NCI-H2171 (cell line): ENCODE results near the gene PTPN12.
"Not testable (repeated sequence)": the region's sequence is repeated elsewhere in the genome, so short reads cannot be mapped to it uniquely, and the experiment has no call there.

Experiments used
- DNase-seq: peaks from one replicate; lab custom pipeline; 2025; lab: John Stamatoyannopoulos, UW

The PTPN12 gene

GRCh38 chr7:77580762-77581350 lies 43.8 kb downstream of the PTPN12 start:
- DNase-seq, result no peak

GRCh38 chr7:77587272-77587671 lies 50.2 kb downstream of the PTPN12 start:
- DNase-seq, result no peak

DNA sequence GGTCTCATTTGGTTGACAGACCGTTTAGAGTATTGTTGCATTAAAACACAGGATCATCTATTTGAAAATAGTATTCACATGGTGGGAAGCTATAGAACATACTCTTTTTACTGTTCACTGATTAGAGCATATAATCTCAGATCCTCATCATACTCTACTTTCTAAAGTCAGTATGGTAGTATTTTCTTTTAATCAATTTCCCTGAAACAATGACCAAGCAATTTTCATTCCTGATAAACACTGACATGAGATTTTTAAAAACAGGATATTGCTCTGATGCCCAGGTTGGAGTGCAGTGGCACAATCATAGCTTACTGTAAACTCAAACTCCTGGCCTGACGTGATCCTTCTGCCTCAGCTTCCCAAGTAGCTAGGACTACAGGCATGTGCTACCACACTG lies 63.9 kb downstream of the PTPN12 start:
- DNase-seq, result no peak

DNA sequence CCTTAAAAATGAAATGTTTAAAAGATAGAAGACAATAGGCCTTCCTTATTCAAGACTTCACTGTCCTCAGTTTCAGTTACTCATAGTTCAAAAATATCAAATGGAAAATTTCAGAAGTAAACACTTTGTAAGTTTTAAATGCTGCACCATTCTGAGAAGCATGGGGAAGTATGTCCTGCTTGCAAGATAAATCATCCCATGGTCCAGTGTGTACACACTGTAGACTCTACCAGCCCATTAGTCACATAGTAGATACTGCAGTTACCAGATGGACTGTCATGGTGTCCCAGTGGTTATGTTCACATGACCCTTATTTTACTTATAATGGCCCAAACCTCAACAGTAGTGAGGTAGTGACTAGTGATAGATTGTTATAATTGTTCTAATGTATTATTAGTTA lies 69.5 kb downstream of the PTPN12 start:
- no peak for DNase-seq

DNA sequence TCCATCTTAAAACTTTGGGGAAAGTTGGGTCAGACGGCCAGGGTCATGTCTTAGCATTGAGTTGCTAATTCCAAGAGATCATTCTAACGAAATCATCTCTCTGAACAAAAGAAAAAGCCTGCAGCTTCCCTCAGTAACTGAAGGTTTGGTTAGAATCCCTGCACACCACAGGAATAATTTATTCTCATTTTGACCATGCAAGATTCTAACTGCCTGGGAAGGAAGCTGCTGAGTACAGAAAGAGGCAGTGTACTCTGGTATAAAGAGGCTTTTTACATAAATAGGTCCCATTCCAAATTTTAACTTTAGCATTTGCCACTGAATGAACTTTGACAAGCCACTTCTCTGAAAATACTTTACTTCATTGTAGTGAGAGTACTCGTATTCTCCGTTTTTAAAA lies 82.2 kb downstream of the PTPN12 start:
- DNase-seq, result no peak

DNA sequence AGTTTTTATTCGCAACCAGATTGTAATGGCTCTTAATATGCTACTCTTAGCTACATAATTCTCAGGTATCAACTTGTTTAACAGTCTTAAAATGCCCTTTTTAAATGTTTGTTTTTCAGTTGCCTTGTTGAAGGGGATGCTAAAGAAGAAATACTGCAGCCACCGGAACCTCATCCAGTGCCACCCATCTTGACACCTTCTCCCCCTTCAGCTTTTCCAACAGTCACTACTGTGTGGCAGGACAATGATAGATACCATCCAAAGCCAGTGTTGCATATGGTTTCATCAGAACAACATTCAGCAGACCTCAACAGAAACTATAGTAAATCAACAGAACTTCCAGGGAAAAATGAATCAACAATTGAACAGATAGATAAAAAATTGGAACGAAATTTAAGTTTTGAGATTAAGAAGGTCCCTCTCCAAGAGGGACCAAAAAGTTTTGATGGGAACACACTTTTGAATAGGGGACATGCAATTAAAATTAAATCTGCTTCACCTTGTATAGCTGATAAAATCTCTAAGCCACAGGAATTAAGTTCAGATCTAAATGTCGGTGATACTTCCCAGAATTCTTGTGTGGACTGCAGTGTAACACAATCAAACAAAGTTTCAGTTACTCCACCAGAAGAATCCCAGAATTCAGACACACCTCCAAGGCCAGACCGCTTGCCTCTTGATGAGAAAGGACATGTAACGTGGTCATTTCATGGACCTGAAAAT lies 89.7 kb downstream of the PTPN12 start:
- no peak for DNase-seq

GRCh38 chr7:77627309-77627676 lies 90.2 kb downstream of the PTPN12 start:
- DNase-seq, result no peak

DNA sequence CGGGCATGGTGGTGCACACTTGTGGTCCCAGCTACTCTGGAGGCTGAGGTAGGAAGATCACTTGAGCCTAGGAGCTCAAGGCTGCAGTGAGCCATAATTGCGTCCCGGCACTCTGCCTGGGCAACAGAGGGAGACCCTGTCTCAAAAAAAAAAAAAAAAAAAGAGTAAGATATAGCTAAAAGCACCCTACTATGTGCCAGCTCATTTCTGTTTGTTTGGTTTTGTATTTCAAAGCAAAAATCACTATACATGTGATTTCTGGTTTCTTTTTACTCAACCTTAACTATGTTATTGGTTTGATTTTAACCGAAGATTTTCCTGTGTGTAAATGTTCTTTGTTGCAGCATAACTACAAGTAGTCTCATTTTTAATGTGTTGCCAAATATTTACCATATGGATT lies 92.7 kb downstream of the PTPN12 start:
- no peak for DNase-seq

DNA sequence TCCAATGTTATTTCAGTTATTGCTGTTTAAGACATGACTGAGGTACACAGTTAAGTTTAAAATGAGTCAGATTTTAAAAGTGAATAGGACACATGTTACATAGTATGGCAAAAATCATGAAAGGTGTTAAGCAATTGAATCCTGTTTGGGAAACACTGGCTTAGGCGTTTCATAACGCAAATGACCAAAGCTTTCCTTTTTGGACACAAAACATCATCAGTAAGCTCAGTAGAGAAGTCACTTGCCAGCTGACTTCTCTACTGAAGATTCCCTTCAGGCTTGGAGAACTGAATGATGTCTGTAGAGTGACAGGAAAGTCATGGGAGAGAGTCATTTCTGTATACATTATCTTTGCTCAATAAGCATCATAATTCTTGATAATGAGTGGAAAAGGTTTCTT lies 94.7 kb downstream of the PTPN12 start:
- DNase-seq, result no peak

DNA sequence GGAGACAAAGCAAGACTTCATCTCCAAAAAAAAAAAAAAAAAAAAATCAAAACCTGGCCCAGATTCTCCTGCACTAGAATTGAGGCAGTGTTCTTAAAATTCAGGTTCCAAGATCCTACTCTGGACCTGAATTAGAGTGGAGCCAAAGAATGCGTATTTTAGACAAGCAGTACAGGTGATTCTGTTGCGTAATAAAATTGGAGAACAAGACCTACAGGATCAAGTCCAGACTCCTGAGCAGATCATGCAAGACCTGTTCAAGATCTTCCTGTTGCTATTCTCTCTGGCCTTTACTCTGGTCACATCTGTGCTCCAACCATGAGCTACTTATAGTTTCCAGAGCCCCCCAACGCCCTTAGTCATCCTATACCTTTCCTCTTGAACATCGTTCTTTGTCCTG lies 107.7 kb downstream of the PTPN12 start:
- DNase-seq, result no peak

DNA sequence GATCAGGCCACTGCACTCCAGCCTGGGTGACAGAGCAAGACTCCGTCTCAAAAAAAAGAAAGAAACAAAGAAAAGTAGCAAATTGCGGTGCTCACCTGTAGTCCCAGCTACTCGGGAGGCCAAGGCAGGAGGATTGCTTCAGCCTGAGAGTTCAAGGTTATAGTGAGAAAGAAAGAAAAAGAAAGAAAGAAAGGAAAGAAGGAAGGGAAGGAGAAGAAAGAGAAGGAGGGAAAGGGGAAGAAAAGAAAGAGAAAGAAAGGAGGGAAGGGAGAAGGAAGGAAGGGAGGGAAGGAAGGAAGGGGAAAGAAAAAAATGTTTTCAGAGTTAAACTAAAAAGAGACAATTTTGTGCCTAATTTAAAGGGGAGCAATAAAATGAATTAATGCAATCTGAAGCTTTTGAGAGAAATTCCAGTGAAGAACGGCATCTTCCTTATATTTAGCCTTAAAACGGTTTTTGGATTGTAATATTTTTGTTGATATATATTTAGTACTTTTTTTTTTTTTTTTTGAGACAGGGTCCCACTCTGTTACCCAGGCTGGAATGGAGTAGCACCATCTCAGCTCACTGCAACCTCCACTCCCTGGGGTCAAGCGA lies 111.7 kb downstream of the PTPN12 start:
- no peak for DNase-seq

DNA sequence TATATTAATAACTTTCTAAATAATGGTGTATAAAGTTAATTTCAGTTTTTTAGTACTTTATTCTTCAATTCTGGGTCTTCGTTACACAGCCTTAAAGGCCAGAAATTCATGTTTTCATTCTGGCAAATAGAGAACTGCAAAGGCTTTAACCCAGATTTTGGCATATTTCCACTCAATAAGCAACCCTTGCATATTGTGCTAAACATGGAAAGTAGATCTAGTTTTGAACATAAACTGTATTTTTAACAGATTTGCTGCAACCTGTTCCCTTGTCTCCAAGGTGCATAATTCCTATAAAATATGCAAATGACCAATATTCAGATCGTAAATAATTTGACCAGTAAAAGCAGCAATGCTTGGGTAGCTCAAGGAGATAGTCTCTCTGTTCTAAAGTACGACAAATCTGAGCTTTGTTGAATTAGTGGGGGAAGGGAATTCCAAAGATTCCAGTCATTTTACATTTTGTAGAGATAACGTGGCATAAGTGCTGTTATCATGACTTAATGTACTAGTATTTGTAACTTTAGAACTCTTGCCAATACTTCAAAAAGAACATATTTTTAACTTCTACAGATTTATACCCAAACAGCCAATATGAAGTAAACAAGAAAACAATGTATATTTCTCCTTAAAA lies 112.7 kb downstream of the PTPN12 start:
- DNase-seq, result no peak

DNA sequence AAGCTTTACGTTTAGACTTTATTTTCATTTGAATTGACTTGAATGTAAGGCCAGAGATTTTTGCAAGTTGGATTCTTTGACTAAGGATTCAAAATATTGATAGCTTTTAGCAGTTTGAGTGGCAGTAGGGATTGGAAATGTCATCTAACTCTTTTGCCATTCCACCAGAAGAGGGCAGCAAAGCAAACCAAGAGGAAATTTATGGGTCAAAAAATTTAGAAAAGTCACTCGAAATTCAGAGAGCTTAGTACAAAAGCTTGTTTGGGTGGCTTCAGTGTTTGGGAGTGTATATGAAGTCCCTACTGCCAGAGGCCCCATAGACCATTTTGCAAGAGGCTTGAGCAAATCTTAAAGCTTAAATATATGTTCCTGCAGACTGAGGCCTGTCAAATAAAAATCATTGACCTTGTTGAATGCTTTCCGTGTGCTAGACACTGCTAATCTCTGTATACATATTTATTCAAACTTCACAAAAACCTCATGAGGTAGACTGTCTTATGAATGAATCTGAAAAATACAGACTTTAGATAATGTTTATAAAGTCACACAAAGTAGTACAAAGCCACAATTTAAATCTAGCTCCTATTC lies 114.6 kb downstream of the PTPN12 start:
- DNase-seq, result peak; percentile 25

GRCh38 chr7:77652826-77653225 lies 115.7 kb downstream of the PTPN12 start:
- DNase-seq, result not testable (repeated sequence)

GRCh38 chr7:77653572-77653971 lies 116.5 kb downstream of the PTPN12 start:
- DNase-seq, result no peak

- DNase-seq, result no peak
These were observed 118.3 kb downstream of the PTPN12 start for GRCh38 chr7:77655356-77655755.

- DNase-seq, result no peak
These were observed 118.9 kb downstream of the PTPN12 start for GRCh38 chr7:77655836-77656455.

DNA sequence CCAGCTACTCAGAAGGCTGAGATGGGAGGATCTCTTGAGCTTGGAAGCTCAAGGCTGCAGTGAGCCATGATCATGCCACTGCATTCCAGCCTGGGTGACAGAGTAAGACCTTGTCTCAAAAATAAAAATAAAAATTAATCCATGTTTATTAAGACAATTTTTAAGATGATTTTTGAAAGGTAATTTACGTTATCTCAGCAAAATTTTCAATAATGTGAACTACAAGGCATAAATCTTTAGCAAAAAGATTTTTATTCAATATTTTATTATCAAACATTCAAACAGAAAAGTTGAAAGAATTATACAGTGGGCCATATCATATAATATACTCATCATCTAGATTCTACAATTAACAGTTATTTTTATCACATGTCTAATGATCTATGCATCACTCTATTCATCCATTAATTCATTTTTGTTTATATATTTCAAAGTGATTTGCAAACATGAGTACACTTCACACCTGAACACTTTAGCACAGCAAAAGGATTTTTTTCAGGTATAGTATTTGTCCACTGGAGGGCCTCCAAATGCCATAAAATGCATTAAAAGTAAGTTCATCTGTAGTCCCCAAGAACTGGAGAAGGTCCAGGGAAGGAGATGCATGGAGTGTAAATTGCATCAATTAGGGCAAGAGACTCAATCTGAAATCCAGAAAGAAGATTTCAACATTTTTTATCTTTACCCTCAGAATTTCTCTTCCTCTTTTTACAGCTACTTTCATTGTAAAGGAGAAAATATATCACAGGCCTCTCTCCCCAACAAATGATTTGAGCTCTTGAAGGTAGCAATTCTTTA lies 120.5 kb downstream of the PTPN12 start:
- peak; percentile 23 for DNase-seq

GRCh38 chr7:77658928-77659327 lies 121.8 kb downstream of the PTPN12 start:
- DNase-seq, result no peak

DNA sequence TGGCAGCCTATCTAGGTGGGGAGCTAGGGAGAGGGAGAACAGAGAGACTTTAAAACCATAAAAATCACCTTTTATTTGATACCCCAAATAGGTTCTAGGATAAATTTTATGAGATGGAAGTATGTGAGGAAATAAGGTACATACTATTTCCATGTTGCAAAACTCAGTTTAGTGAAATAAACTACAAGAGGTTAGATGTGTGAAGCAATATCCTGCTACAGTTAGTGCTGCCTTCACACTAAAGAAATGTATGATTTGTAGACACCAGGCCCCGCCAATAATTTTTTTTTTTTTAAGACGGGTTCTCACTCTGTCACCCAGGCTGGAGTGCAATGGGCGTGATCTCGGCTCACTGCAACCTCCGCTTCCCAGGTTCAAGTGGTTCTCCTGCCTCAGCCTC lies 124.7 kb downstream of the PTPN12 start:
- DNase-seq, result no peak

DNA sequence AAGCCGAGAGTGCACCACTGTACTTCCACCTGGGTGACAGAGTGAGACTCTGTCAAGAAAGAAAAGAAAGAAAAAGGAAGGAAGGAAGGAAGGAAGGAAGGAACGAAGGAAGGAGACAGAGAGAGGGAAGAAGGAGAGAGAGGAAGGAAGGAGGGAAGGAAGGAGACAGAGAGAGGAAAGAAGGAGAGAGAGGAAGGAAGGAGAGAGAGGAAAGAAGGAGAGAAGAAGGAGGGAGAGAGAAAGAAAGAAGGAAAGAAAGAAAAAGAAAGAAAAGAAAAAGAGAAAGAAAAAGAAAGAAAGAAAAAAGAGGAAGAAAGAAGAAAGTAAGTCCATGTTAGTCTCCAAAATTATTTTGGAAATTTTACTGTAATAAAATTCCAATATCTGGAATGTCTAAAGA lies 125.8 kb downstream of the PTPN12 start:
- DNase-seq, result no peak

- DNase-seq, result no peak
These were observed 127.6 kb downstream of the PTPN12 start for GRCh38 chr7:77664715-77665114.
